Liver (tissue), 9 donors: ENCODE results near the gene PZP. TPM values are rescaled to one million over a fixed set of nuclear protein-coding genes. Genes with fewer than 3 reads are reported as not detected.

ENCODE experiments used
- DNase-seq: peaks from one replicate; pipeline ENCODE4 v3.0.0-alpha.2; 2017; ENCODE audit warnings: low spot score
- H3K27ac ChIP-seq, 2 donors: one replicate each; pipeline ENCODE4 v1.7.0; 2013; ENCODE audit warnings: inconsistent platforms in 2 of 2, low read length in 2 of 2, control low read depth in 1 of 2, low read depth in 1 of 2, mild to moderate bottlenecking in 1 of 2
- H3K27me3 ChIP-seq, 4 donors: one replicate each; pipeline versions ENCODE4 v1.6.1 to v1.7.0; 2013; ENCODE audit warnings: low read length in 3 of 4, inconsistent platforms in 1 of 4, mild to moderate bottlenecking in 1 of 4, moderate library complexity in 1 of 4; ENCODE audit not compliant: control insufficient read depth in 4 of 4, insufficient read depth in 4 of 4
- H3K36me3 ChIP-seq, 4 donors: one replicate each; pipeline versions ENCODE4 v1.6.1 to v1.7.0; 2013; ENCODE audit warnings: low read length in 3 of 4, mild to moderate bottlenecking in 3 of 4, low read depth in 1 of 4, moderate library complexity in 1 of 4; ENCODE audit not compliant: control insufficient read depth in 4 of 4, insufficient read depth in 3 of 4
- H3K4me1 ChIP-seq, 4 donors: one replicate each; pipeline versions ENCODE4 v1.6.1 to v1.7.0; 2013; ENCODE audit warnings: low read length in 3 of 4, mild to moderate bottlenecking in 3 of 4, moderate library complexity in 1 of 4; ENCODE audit not compliant: control insufficient read depth in 4 of 4, insufficient read depth in 4 of 4
- H3K4me3 ChIP-seq, 3 donors: one replicate each; pipeline versions ENCODE4 v1.6.1 to v1.7.0; 2013; ENCODE audit warnings: low read length in 3 of 3, control low read depth in 1 of 3, low read depth in 1 of 3, mild to moderate bottlenecking in 1 of 3
- H3K9ac ChIP-seq, 2 donors: one replicate each; pipeline ENCODE4 v1.7.0; 2013; ENCODE audit warnings: low read length in 2 of 2, mild to moderate bottlenecking in 2 of 2, moderate library complexity in 2 of 2, control low read depth in 1 of 2, low read depth in 1 of 2
- H3K9me3 ChIP-seq, 4 donors: one replicate each; pipeline versions ENCODE4 v1.6.1 to v1.7.0; 2013; ENCODE audit warnings: low read length in 3 of 4; ENCODE audit not compliant: control insufficient read depth in 4 of 4
- ATF3 ChIP-seq: IDR thresholded peaks from 2 replicates; pipeline ENCODE4 v1.6.1; 2016; ENCODE audit warnings: antibody characterized with exemption
- EGR1 ChIP-seq, 2 donors: IDR thresholded peaks; 2 replicates each; pipeline ENCODE4 v1.6.1; 2016 to 2018; ENCODE audit warnings: antibody characterized with exemption in 2 of 2, low read depth in 2 of 2
- FOXA1 ChIP-seq: IDR thresholded peaks from 2 replicates; pipeline ENCODE4 v1.6.1; 2016; ENCODE audit warnings: antibody characterized with exemption
- FOXA2 ChIP-seq: IDR thresholded peaks from 2 replicates; pipeline ENCODE4 v1.6.1; 2016; ENCODE audit warnings: antibody characterized with exemption
- GABPA ChIP-seq, 2 donors: IDR thresholded peaks in 1 of 2; conservative IDR thresholded peaks in 1 of 2; 2 replicates each; pipeline ENCODE4 v1.6.1; 2016; ENCODE audit warnings: antibody characterized with exemption in 2 of 2, mild to moderate bottlenecking in 1 of 2, moderate library complexity in 1 of 2
- HNF4A ChIP-seq, 2 donors: conservative IDR thresholded peaks; 2 replicates each; pipeline ENCODE4 v1.6.1; 2016; ENCODE audit warnings: antibody characterized with exemption in 2 of 2, mild to moderate bottlenecking in 2 of 2
- HNF4G ChIP-seq: IDR thresholded peaks from 2 replicates; pipeline ENCODE4 v1.6.1; 2016; ENCODE audit warnings: antibody characterized with exemption
- JUND ChIP-seq, 2 donors: IDR thresholded peaks; 2 replicates each; pipeline ENCODE4 v1.6.1; 2016; ENCODE audit warnings: antibody characterized with exemption in 2 of 2
- NR2F2 ChIP-seq: IDR thresholded peaks from 2 replicates; pipeline ENCODE4 v1.6.1; 2016; ENCODE audit warnings: antibody characterized with exemption
- RAD21 ChIP-seq, 2 donors: IDR thresholded peaks; 2 replicates each; pipeline ENCODE4 v1.6.1; 2016; ENCODE audit warnings: antibody characterized with exemption in 2 of 2, mild to moderate bottlenecking in 2 of 2
- RXRA ChIP-seq, 2 donors: IDR thresholded peaks; 2 replicates each; pipeline ENCODE4 v1.6.1; 2017 to 2018; ENCODE audit warnings: antibody characterized with exemption in 2 of 2, mild to moderate bottlenecking in 1 of 2
- SP1 ChIP-seq: IDR thresholded peaks from 2 replicates; pipeline ENCODE4 v1.6.1; 2018; ENCODE audit warnings: antibody characterized with exemption, mild to moderate bottlenecking
- TAF1 ChIP-seq: conservative IDR thresholded peaks from 2 replicates; pipeline ENCODE4 v1.6.1; 2016; ENCODE audit warnings: antibody characterized with exemption, mild to moderate bottlenecking
- YY1 ChIP-seq: IDR thresholded peaks from 2 replicates; pipeline ENCODE4 v1.6.1; 2016; ENCODE audit warnings: antibody characterized with exemption, mild to moderate bottlenecking
- WGBS: extraction: QIAGEN DNeasy Blood & Tissue Kit; methylation state at CpG from one replicate; pipeline ENCODE4 v1.1.7; 2013; 5-methylcytosine and 5-hydroxymethylcytosine counted together
- polyA plus RNA-seq, 2 donors: library from polyadenylated mRNA; stranded (reverse) in 1 of 2; unstranded in 1 of 2; fragments of 200-250 nt in 1 of 2; fragments of >200 nt in 1 of 2; fragmentation: Nextera tagmentation in 1 of 2; extraction: Ambion mirVana in 1 of 2; gene quantifications; one replicate each; pipeline versions ENCODE4 v1.2.1 to v1.2.3, GENCODE V29; 2013 to 2015
- total RNA-seq, 2 donors: library from RNA; depleted of rRNA; stranded (reverse); fragments of >200 nt; gene quantifications; one replicate each; pipeline ENCODE4 v1.2.3, GENCODE V29; 2014
- TF ChIP-seq, protein P1 (sequence below): IDR thresholded peaks from 2 replicates; pipeline ENCODE4 v1.6.1; 2016; ENCODE audit warnings: antibody characterized with exemption, mild to moderate bottlenecking
- TF ChIP-seq, protein P2 (sequence below): fragments of 150-350 bp; IDR thresholded peaks from 2 replicates; pipeline ENCODE4 v1.5.1; 2017; ENCODE audit warnings: improper control_type of control experiment, low read depth, low read length; ENCODE audit not compliant: missing input control
- TF ChIP-seq, protein P3 (sequence below): IDR thresholded peaks from 2 replicates; pipeline ENCODE4 v1.6.1; 2016; ENCODE audit warnings: antibody characterized with exemption
- TF ChIP-seq, protein P4 (sequence below): IDR thresholded peaks from 2 replicates; pipeline ENCODE4 v1.6.1; 2016; ENCODE audit warnings: antibody characterized with exemption
- donor health status: healthy.
- donor health status: healthy.
- donor health status: healthy.
- donor health status: healthy.
- donor health status: healthy.

PZP gene
- total and polyA plus RNA-seq, 4 donors = 0.05 to 18.7 (median 2.8) TPM

GRCh38 chr12:9149372-9149771 is 58.8 kb downstream of the PZP start:
- 91% methylated on average over 6 of the region's 6 CpGs for WGBS

GRCh38 chr12:9148926-9149325 is 59.3 kb downstream of the PZP start:
- Histone ChIP-seq H3K9me3 (no peaks in the 10 kb centered on the region), H3K27ac (no peak overlapping the region), H3K9ac (no peak overlapping the region), H3K27me3 (no peaks in the 10 kb centered on the region), H3K4me3 (no peak overlapping the region), H3K4me1 (peaks cover 0 to 19% (median 0%) of the 10 kb centered on the region in 4 donors), H3K36me3 (peaks cover 0 to 34% (median 11%) of the 10 kb centered on the region in 4 donors)
- no peak for DNase-seq
- 79% methylated on average over 2 of the region's 2 CpGs for WGBS
- TF ChIP-seq SP1 (no peak), JUND (IDR thresholded peaks at IDR 0.05) (no peak), GABPA (IDR thresholded peaks at IDR 0.05 in 1 of 2, conservative IDR thresholded peaks at IDR 0.05 in 1 of 2) (no peak), FOXA2 (no peak), HNF4G (no peak), ATF3 (no peak), EGR1 (IDR thresholded peaks at IDR 0.05; ENCODE audit: low read depth in 2 of 2) (no peak), HNF4A (conservative IDR thresholded peaks at IDR 0.05) (no peak), FOXA1 (no peak), NR2F2 (no peak), RAD21 (IDR thresholded peaks at IDR 0.05) (no peak), RXRA (IDR thresholded peaks at IDR 0.05) (no peak), TAF1 (no peak), YY1 (no peak)
- TF ChIP-seq, protein P1, sequence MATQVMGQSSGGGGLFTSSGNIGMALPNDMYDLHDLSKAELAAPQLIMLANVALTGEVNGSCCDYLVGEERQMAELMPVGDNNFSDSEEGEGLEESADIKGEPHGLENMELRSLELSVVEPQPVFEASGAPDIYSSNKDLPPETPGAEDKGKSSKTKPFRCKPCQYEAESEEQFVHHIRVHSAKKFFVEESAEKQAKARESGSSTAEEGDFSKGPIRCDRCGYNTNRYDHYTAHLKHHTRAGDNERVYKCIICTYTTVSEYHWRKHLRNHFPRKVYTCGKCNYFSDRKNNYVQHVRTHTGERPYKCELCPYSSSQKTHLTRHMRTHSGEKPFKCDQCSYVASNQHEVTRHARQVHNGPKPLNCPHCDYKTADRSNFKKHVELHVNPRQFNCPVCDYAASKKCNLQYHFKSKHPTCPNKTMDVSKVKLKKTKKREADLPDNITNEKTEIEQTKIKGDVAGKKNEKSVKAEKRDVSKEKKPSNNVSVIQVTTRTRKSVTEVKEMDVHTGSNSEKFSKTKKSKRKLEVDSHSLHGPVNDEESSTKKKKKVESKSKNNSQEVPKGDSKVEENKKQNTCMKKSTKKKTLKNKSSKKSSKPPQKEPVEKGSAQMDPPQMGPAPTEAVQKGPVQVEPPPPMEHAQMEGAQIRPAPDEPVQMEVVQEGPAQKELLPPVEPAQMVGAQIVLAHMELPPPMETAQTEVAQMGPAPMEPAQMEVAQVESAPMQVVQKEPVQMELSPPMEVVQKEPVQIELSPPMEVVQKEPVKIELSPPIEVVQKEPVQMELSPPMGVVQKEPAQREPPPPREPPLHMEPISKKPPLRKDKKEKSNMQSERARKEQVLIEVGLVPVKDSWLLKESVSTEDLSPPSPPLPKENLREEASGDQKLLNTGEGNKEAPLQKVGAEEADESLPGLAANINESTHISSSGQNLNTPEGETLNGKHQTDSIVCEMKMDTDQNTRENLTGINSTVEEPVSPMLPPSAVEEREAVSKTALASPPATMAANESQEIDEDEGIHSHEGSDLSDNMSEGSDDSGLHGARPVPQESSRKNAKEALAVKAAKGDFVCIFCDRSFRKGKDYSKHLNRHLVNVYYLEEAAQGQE = no peak
- TF ChIP-seq, protein P2, sequence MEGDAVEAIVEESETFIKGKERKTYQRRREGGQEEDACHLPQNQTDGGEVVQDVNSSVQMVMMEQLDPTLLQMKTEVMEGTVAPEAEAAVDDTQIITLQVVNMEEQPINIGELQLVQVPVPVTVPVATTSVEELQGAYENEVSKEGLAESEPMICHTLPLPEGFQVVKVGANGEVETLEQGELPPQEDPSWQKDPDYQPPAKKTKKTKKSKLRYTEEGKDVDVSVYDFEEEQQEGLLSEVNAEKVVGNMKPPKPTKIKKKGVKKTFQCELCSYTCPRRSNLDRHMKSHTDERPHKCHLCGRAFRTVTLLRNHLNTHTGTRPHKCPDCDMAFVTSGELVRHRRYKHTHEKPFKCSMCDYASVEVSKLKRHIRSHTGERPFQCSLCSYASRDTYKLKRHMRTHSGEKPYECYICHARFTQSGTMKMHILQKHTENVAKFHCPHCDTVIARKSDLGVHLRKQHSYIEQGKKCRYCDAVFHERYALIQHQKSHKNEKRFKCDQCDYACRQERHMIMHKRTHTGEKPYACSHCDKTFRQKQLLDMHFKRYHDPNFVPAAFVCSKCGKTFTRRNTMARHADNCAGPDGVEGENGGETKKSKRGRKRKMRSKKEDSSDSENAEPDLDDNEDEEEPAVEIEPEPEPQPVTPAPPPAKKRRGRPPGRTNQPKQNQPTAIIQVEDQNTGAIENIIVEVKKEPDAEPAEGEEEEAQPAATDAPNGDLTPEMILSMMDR = no peak
- TF ChIP-seq, protein P3, sequence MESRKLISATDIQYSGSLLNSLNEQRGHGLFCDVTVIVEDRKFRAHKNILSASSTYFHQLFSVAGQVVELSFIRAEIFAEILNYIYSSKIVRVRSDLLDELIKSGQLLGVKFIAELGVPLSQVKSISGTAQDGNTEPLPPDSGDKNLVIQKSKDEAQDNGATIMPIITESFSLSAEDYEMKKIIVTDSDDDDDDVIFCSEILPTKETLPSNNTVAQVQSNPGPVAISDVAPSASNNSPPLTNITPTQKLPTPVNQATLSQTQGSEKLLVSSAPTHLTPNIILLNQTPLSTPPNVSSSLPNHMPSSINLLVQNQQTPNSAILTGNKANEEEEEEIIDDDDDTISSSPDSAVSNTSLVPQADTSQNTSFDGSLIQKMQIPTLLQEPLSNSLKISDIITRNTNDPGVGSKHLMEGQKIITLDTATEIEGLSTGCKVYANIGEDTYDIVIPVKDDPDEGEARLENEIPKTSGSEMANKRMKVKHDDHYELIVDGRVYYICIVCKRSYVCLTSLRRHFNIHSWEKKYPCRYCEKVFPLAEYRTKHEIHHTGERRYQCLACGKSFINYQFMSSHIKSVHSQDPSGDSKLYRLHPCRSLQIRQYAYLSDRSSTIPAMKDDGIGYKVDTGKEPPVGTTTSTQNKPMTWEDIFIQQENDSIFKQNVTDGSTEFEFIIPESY = no peak
- TF ChIP-seq, protein P4, sequence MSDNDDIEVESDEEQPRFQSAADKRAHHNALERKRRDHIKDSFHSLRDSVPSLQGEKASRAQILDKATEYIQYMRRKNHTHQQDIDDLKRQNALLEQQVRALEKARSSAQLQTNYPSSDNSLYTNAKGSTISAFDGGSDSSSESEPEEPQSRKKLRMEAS = no peak

More at GRCh38 chr12:9149372-9149771, 58.8 kb downstream of the PZP start:
- H3K36me3 ChIP-seq = peaks cover 0 to 38% (median 13%) of the 10 kb centered on the region in 4 donors
- H3K4me1 ChIP-seq = peaks cover 0 to 16% (median 0%) of the 10 kb centered on the region in 4 donors
- H3K9me3 ChIP-seq = no peaks in the 10 kb centered on the region
- no peak overlapping the region for H3K4me3 ChIP-seq
- H3K27ac ChIP-seq = no peak overlapping the region
- no peak overlapping the region for H3K9ac ChIP-seq
- H3K27me3 ChIP-seq = no peaks in the 10 kb centered on the region
- no peak for DNase-seq
- TF ChIP-seq RAD21 (IDR thresholded peaks at IDR 0.05) (peak in 1 of 2 donors; percentile 35), HNF4G (no peak)
